Left lobe of liver (tissue), 2 donors: ENCODE results near the gene P3H4. TPM values are rescaled to one million over a fixed set of nuclear protein-coding genes. Genes with fewer than 3 reads are reported as not detected.

ENCODE experiments used
- ATAC-seq: fragments of 200-7000 bp; cut with Tn5 transposase; one replicate; pipeline ENCODE4 v1.9.1; 2020; ENCODE audit warnings: mild to moderate bottlenecking, moderate library complexity
- DNase-seq: peaks from one replicate; pipeline ENCODE4 v3.0.0-alpha.2; 2020; ENCODE audit warnings: low spot score
- total RNA-seq: library from RNA; stranded (reverse); gene quantifications from one replicate; pipeline ENCODE4 v1.2.1, GENCODE V29; 2021
- donor health status: DM: no; HTN: no; CAD: no; lungs with moderate emphysema.
- donor health status: DM: no; HTN: yes; CAD: no.

The P3H4 gene
- total RNA-seq, 1 donor from 2014 or later = 3.3 TPM

DNA sequence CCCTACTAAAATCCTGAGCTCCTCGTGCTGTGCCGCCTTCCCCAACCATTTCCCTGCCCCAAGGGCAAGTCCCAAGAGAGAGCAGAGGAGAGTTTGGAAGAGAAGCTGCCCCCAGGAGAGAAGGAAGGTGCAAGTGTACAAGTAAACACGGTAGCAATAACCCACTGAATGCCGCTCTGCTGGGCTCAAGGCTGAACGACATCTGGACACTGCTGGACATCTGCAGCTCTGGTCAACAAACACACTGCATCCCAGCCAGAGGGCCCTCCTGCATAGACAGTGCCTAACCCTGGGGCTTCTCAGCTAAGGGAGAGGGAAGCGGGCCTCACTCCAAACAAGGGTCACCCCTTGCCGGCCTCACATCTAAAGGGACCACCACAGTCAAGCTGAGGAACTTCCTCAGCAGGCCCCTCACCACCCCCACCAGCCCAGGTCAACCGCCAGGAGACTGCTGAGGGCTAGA, 38.0 kb downstream of the P3H4 start:
- DNase-seq = no peak

DNA sequence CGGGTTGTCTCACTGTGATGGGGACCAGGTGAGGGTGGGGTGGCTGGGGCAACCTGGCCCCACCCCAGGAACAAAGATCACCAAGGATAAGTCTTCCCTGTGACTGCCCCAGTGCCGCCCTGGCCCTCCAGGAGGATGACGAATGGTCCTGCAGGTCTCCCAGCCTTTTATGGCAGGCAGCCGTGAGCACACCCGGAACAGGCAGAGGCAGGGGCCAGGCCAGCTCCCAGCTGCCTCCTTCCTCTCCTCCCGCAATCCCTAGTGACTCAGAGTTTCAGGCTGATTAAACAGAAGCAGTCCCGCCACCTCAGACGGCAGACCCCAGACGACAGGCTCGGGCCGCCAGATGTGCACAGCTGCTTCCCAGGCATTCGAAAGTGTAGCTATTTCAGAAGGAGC, 38.6 kb downstream of the P3H4 start:
- DNase-seq = peak; percentile 67
- ATAC-seq = peak; percentile 42

More for the DNA sequence above, 38.0 kb downstream of the P3H4 start:
- no peak for ATAC-seq

DNA sequence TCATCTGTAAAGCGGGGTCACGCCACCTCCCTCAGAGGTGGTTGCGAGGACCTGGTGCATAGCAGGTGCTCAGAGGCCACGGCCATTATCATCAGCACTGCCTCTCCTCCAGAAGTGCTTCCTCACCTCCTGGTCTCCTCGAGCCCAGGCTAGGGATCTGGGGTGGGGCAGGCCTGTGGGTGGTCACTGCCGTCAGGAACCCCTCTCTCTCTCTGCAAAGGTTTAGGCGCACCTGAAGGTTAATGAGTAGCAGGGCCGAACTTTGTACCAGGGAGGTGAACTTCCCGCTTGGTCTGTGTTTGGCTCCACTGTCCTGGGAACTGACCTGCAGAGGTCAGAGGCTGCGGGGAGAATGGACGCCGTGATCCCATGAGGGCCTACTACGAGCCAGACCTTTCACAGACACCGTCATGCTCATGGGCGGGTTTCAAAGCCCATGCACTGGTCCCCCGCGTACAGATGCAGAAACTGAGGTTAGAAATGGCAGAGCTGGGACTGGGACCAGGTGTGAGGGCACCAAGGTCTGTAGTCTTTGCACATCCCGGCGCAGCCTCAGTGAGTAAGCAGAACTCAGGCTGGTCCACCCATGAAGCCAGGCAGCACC, 39.1 kb downstream of the P3H4 start:
- DNase-seq = peak; percentile 91
- ATAC-seq = peak; percentile 75

DNA sequence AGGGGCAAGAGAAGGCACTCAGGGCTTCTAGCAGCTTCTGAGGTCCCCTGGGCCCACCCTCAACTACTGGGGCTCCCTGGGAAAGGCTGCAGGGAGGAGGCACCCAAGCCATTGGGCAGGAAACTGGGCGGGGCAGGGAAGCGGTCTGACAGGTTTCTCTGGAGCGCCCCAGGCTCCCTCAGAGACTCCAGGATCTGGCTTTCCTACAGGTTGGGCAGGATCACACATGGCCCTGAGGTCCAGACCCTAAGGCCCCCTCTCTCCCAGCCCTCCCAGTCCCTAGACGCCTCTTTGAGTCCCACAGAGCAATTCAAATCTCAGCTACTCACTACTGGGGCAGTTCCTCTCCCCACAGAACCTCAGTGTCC, 39.5 kb downstream of the P3H4 start:
- DNase-seq = peak; percentile 62
- ATAC-seq = peak; percentile 46

DNA sequence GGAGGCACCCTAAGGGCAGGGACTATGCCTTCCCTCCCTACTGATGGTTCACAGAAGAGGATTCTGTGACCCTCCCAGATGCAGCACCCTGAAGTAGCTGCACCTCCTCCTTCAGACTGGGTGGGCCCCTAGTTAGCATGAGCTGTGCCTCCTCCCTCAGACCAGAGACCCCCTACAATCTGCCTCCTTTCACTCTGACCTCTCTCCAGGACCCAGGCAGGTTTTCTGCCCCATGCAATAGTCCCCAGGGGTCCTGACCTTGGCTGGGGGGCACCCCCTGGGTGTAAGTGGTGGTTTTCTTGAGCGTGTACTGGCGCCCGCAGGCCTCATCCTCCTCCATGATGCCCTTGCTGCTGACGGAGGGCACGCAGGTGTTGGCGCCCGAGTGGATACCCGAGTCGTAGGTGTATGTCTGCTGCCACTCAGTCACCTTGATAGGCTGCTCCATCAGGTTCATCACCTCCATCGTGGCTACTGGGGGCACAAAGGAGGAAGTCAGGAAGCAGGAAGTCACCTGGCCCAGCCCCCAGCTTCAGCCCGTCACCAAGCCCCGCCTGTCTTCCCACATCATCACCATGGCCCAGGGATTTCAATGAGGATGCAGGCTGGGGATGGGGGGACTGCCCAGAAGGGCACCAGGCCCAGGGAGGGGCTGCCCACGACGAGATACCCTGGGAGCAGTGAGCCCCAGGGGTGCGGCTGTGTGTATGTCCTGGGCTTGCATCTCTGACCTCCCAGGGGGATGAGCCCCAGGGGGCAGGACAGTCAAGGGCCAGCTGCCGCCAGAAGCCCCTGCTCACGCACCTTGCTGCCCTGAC, 40.2 kb downstream of the P3H4 start:
- ATAC-seq = no peak
- DNase-seq = no peak

DNA sequence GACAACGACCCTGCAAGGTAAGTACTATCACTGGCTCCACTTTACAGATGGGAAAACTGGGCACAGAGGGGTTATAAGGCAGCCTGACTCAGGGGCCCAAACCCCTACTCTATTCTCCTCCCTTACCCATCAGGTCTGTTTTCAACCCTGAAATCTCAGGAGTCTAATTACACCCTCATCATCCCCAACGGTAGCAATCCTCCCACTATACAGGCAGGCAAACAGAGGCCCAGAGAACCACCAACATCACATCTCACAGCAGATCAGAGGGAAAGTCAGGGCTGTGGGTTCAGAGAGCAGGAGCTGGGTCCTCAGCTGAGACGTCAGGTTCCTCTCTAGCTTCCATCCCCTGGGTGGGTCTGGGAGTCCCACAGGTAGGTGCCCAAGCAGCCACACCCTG, 41.8 kb downstream of the P3H4 start:
- ATAC-seq (no peak), DNase-seq (no peak)

DNA sequence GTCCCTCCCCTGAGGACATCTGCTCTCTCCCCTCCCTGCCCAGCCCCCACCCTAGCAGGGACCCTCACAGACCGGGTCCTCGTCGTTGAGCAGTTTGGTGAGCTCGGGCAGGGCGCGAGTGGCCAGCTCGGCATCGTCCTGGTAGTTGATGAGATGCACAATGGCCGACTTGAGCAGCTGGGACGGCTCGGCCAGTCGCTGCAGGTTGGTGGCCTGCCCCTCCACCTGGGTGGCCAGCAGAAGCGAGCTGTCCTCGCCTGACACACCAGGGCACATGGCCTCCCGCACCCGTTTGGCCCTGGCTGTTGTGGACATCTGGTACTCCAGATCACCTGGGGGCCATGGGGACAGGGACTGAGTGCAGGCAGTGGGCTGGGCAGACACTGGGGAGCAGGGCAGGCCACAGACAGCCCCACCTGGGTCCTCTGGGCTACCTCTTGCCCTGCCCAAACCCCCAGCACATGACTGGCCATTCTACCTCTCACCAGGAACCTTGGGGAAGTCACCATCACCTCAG, 42.3 kb downstream of the P3H4 start:
- peak; percentile 4 for ATAC-seq
- no peak for DNase-seq

DNA sequence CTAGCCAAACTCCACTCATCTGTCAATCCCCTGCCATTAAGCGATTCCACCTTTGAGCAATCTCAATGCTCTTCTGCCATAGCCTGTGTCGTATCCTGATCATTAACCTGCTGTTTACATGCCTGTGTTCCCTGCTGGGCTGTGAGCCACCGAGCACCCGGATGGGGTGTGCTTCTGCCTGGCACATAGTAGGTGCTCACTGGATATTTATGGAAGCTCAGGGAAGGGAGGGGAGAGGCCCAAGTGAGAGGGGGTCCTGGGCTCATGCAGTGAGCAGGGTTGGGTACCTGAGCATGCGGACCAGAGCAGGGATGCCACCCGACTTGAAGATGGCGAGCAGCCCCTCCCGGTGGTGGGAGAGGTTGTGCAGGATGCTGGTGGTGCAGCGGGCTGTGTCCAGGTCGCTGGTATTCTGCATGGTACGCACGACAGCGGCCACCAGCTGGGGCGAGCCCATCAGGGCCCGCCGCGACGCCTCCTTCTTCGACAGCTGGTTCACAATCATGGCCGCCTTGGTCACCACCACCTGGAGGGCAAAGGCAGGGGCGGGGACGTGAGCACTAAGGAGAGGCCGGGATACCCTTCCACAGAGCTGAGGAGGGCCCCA, 43.0 kb downstream of the P3H4 start:
- ATAC-seq (no peak), DNase-seq (no peak)

DNA sequence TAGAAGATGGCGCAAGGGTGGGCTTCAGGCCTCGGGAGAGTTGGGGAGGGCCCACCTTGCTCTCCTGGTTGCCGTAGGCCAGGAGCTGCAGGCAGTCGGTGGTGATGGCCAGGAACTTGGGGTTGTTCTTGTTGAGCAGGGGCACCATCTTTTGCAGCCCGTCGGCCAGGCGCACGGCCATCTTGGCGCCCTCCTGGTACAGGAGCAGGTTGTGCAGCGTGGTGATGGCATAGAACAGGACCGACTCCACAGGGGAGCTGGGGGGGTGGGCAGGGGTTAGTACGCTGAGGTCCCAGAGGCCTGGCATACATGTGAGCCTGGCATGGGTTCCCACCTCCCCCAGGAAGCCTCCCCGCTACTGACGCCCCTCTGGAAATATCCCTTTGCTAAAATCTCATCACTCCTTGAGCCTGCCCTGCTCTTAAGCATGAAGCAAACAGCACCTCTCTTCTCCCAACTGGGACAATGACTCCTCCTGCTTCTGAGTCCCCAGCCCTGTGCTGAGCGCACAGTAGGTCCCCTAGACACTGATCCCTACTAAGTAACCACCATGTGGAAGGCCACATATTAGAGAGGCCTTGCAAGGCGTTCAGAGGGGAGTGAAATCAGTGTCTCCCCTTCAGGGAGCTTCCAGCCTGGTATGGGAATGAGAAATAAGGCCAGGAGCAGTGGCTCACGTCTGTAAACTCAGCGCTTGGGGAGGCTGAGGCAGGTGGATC, 44.3 kb downstream of the P3H4 start:
- DNase-seq (no peak), ATAC-seq (no peak)

DNA sequence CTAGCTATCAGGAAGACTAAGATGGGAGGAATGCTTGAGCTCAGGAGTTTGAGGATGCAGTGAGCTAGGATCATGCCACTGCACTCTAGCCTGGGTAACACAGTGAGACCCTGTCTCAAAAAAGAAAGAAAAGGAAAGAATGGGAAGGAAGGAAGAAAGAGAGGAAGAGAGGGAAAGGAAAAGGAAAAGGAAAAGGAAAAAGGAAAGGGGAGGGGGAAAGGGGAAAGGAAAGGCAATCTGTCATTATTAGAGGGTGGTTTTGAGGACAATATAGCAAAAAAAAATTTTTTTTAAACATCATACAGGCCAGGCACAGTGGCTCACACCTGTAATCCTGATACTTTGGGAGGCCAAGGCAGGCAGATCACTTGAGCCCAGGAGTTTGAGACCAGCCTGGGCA, 45.6 kb downstream of the P3H4 start:
- no peak for DNase-seq
- no peak for ATAC-seq

DNA sequence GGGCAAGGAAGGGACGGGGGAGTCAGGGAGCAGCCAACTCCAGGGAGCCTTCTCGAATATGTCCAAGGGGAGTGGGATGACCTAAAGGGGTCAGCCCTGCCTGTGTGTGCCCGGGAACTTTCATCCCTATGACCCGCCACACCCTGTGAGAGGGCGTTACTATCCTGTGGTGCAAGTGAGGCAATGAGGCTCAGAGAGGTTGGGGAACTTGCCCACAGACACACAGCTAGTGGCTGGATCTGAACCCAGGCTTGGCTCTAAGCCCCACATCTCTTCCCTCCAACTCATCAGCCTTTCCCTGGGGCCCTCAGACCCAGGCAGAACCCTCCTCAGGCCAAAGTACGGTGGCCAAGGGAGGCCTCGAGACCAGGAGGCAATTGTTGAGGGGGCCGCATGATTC, 48.4 kb downstream of the P3H4 start:
- DNase-seq = no peak
- no peak for ATAC-seq

DNA sequence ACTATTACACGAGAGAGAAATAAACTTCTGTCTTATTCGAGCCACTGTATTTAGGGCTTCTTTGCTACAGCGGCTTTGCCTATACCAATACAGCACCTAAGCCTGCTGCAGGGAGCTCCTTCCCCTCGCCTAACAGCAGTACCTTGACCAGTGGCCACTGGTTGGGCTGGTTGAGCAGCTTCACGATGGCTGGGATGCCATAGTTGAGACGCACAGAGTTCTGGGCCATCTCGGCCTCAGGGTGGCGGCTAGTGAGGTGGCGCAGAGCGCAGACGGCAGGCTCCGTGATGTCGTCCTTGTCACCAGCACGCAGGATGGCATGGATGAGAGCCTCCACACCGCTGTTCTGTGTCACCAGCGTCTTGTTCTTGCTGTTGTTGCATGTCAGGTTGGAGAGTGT, 48.9 kb downstream of the P3H4 start:
- ATAC-seq (no peak), DNase-seq (no peak)

DNA sequence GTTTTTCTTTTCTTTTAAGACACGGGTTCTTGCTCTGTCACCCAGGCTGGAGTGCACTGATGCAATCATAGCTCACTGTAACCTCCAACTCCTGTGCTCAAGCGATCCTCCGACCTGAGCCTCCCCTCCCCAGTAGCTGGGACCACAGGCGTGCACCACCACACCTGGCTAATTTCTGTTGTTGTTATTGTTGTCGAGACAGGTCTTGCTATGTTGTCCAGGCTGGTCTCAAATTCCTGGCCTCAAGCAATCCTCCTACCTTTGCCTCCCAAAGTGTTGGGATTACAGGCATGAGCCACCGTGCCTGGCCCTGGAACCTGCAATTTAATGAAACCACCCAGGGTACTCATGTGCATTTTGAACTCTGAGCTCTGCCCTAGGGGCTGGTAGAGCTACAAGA, 49.4 kb downstream of the P3H4 start:
- ATAC-seq = no peak
- no peak for DNase-seq

DNA sequence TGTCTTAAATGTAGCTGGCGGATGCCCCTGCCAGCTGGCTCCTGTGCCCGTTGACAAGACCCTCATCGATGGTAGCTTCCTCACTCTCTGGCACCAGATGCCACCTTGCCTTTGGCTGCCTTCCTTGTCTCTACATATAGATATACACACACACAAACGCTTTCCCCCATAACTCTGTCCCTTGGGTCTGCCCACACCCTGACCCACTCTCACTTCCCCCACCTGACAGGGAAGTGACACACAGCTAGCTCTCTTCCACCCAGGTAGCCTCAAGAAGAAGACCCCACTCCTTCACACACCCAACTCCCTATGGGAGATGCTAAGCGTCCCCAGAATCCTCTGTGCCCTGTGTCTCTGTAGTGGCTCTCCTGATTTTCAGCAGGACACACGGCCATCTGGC, 50.9 kb downstream of the P3H4 start:
- DNase-seq (no peak), ATAC-seq (no peak)

DNA sequence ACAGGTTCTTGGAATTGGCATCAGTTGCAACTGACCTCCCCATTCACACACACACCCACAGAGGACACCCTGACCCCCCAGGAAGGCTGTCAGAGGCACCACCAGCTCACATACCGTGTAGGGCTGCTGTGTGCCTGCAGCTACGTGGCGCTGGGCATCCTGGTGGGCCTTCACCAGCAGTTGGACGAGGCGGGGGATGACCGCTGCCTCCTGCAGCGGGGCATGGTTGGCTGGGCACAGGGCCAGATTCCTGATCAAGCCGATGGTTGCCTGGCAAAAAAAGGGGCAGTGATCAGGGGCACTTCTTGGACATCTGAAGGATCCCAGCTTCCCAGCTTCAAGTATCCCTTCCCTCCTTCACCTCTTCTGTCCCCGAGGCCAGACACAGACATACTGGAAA, 53.1 kb downstream of the P3H4 start:
- no peak for DNase-seq
- ATAC-seq = no peak

DNA sequence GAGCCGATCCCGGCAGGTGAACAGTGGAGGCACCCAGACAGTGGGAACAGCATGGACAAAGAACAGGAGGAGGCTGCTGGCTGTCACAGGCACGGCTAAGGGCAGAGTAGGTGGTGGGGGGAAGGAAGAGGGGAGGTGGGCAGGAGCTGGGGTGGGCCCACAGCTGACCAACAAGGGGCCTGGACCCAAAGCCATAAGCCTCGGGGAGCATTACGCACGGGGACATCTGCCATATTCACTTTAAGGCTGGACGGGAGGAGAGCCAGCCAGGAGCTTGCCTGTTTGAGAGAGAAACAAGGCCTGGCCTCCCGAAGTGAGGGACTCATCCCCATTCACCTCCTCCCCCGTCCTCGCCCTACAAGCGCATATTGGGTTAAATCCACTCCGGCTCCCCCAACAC, 57.7 kb downstream of the P3H4 start:
- peak; percentile 9 for ATAC-seq
- DNase-seq = no peak

Other genes starting within 250 kb of the P3H4 start
- gene KRT9, start 239.9 kb downstream of the P3H4 start, total RNA-seq = not detected
- gene KRT14, start 225.1 kb downstream of the P3H4 start, total RNA-seq = not detected
- not detected for gene KRT16, start 199.2 kb downstream of the P3H4 start, total RNA-seq
- not detected for gene KRT17, start 187.4 kb downstream of the P3H4 start, total RNA-seq
- 257 TPM for gene EIF1, start 123.1 kb downstream of the P3H4 start, total RNA-seq
- not detected for gene GAST, start 99.6 kb downstream of the P3H4 start, total RNA-seq
- gene HAP1, start 77.3 kb downstream of the P3H4 start, total RNA-seq = not detected
- gene JUP, start 25.2 kb downstream of the P3H4 start, total RNA-seq = 72.5 TPM
- 5.1 TPM for gene FKBP10, start 1.1 kb upstream of the P3H4 start, total RNA-seq
- 24.3 TPM for gene NT5C3B, start 24.3 kb upstream of the P3H4 start, total RNA-seq
- gene KLHL10, start 25.9 kb upstream of the P3H4 start, total RNA-seq = not detected
- 5.9 TPM for gene KLHL11, start 53.5 kb upstream of the P3H4 start, total RNA-seq
- 20.9 TPM for gene ACLY, start 107.0 kb upstream of the P3H4 start, total RNA-seq
- gene ODAD4, start 118.7 kb upstream of the P3H4 start, total RNA-seq = 0.30 TPM
- gene CNP, start 154.8 kb upstream of the P3H4 start, total RNA-seq = 31.4 TPM
- 33.2 TPM for gene DNAJC7, start 205.5 kb upstream of the P3H4 start, total RNA-seq
- 12.9 TPM for gene NKIRAS2, start 208.1 kb upstream of the P3H4 start, total RNA-seq
- gene C17orf113, start 238.7 kb upstream of the P3H4 start, total RNA-seq = 0.20 TPM